GM12878 (cell line): ENCODE results near the gene ZNF416. TPM values are rescaled to one million over a fixed set of nuclear protein-coding genes. Genes with fewer than 3 reads are reported as not detected.

ENCODE experiments used
- ASH2L ChIP-seq: fragments of 300-600, 200-600 bp; sonication (generic); IDR thresholded peaks from 2 replicates; pipeline ENCODE4 v1.6.1; 2017; ENCODE audit warnings: low read depth, mild to moderate bottlenecking, borderline replicate concordance
- CBFB ChIP-seq: IDR thresholded peaks from 2 replicates; pipeline ENCODE4 v1.6.1; 2016; ENCODE audit warnings: antibody characterized with exemption, low read depth
- CHD2 ChIP-seq: IDR thresholded peaks from 2 replicates; pipeline ENCODE4 v1.6.1; 2011; ENCODE audit warnings: low read depth, low read length, improper control_type of control experiment, borderline replicate concordance
- EGR1 ChIP-seq, 2 experiments: IDR thresholded peaks; 1 replicate in 1 of 2; 2 replicates in 1 of 2; pipeline ENCODE4 v1.6.1; 2011 to 2012; ENCODE audit warnings: low read depth in 2 of 2, low read length in 2 of 2, borderline replicate concordance in 1 of 2, mild to moderate bottlenecking in 1 of 2, moderate library complexity in 1 of 2
- FOXM1 ChIP-seq: IDR thresholded peaks from 2 replicates; pipeline ENCODE4 v1.6.1; 2012; ENCODE audit warnings: low read depth, mild to moderate bottlenecking, inconsistent platforms, low read length, moderate library complexity
- GATAD2B ChIP-seq: fragments of 450-650 bp; conservative IDR thresholded peaks from 2 replicates; pipeline ENCODE4 v1.6.1; 2017; ENCODE audit warnings: low read depth, mild to moderate bottlenecking, moderate library complexity
- HCFC1 ChIP-seq: fragments of 150-350 bp; IDR thresholded peaks from 2 replicates; pipeline ENCODE4 v1.6.1; 2014; ENCODE audit warnings: low read length
- IRF4 ChIP-seq: IDR thresholded peaks from 2 replicates; pipeline ENCODE4 v1.6.1; 2011; ENCODE audit warnings: low read depth, low read length
- MTA2 ChIP-seq: fragments of 450-650 bp; IDR thresholded peaks from 2 replicates; pipeline ENCODE4 v1.6.1; 2016; ENCODE audit warnings: low read depth, mild to moderate bottlenecking, moderate library complexity
- MTA3 ChIP-seq: IDR thresholded peaks from 2 replicates; pipeline ENCODE4 v1.6.1; 2012; ENCODE audit warnings: low read length, inconsistent platforms, borderline replicate concordance
- NR2F1 ChIP-seq: fragments of 450-650 bp; conservative IDR thresholded peaks from 2 replicates; pipeline ENCODE4 v1.6.1; 2017; ENCODE audit warnings: mild to moderate bottlenecking
- PAX8 ChIP-seq: fragments of 450-650 bp; IDR thresholded peaks from 2 replicates; pipeline ENCODE4 v1.6.1; 2017; ENCODE audit warnings: mild to moderate bottlenecking, moderate library complexity
- TARDBP ChIP-seq: IDR thresholded peaks from 2 replicates; pipeline ENCODE4 v1.6.1; 2016; ENCODE audit warnings: borderline replicate concordance
- ZBED1 ChIP-seq: IDR thresholded peaks from 2 replicates; pipeline ENCODE4 v1.6.1; 2016; ENCODE audit warnings: borderline replicate concordance
- ZNF274 ChIP-seq: IDR thresholded peaks from one replicate; pipeline ENCODE4 v1.8.0; 2011; ENCODE audit not compliant: insufficient read length, insufficient read depth
- polyA plus RNA-seq, 11 experiments: library from polyadenylated mRNA; depleted of rRNA in 4 of 11; unstranded in 6 of 11; stranded (reverse) in 5 of 11; fragments of >200 nt; fragmentation: Nextera tagmentation in 4 of 11; fragmentation: Illumina TruSeq in 1 of 11; extraction: Ambion mirVana in 4 of 11; extraction: Trizol in 1 of 11; gene quantifications; 1 replicate in 1 of 11; 2 replicates in 10 of 11; pipeline versions ENCODE4 v1.2.1 to v1.2.3, GENCODE V29; 2011 to 2016; ENCODE audit warnings: inconsistent platforms in 2 of 11, missing spikeins in 2 of 11, low read depth in 1 of 11
- total RNA-seq, 4 experiments: library from RNA; depleted of rRNA in 3 of 4; stranded (reverse); fragments of >200 nt in 3 of 4; fragmentation: Illumina TruSeq in 1 of 4; extraction: Trizol in 1 of 4; gene quantifications; 2 replicates each; pipeline versions ENCODE4 v1.2.1 to v1.2.3, GENCODE V29; 2013 to 2021
- TF ChIP-seq, protein P1 (sequence below): fragments of 450-650 bp; IDR thresholded peaks from 2 replicates; pipeline ENCODE4 v1.6.1; 2017; ENCODE audit warnings: borderline replicate concordance
- TF ChIP-seq, protein P2 (sequence below): IDR thresholded peaks from 2 replicates; pipeline ENCODE4 v1.6.1; 2012; ENCODE audit warnings: low read depth, low read length, improper control_type of control experiment

The ZNF416 gene
- total and polyA plus RNA-seq, 10 of the 15 experiments (the other 5 are each of a cell fraction or from before 2014, with no cell fraction given) = 1.2 to 5.4 (median 4.7) TPM

DNA sequence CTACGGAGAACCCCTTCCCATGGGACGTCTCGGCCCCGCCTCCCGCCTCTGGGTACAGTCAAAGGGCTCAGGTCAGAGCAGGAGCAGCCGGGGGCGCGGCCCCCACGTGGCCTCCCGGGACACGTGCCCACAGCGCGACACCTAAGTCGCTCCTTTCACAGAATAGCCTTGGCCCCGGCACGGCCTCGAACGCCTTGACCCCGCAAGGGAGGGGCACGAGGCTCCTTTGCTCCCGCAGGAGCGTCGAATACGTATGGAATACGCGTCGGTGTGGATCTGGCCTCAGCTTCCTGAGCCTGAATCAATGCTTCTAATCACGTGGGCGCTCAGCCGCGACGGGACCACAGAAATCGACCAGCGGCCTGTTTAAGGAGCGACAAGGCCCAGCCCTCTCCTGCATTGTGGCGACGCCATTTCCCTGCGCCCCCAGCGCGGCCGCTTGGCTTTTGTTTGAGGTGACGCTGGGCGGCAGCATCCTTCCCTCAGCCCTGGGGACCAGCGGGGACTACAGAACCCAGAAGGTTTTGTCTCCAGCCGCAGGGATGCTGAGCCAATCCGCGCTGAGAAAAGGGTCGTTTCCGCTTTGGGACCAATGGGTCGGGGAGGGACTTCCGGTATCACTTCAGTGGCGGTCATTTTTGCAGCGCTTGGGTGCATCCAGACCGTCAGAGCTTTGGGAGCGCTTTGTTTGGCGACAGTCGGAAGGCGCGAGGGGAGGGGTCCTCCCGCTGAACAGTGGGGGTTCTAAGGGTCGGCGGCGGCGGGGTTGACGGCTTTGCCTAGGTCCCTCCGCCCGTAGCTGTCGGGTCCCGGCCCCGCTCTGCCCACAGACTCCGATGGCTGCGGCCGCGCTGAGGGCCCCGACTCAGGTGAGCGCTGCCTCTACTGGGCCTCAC is 5.1 kb upstream of the ZNF416 start, which contains the start of gene ZIK1 (continued):
- TF ChIP-seq TARDBP (0 out of 2 replicates have a peak, but pooled peaks have one; percentile 45), IRF4 (no peak), PAX8 (no peak), MTA3 (no peak), NR2F1 (no peak), EGR1 (IDR thresholded peaks at IDR 0.05; ENCODE audit: borderline replicate concordance in 1 of 2, low read depth in 2 of 2, low read length in 2 of 2) (no peak), GATAD2B (no peak), CBFB (no peak), CHD2 (peak; percentile 83), ZNF274 (no peak), ZBED1 (no peak), HCFC1 (peak; percentile 79), MTA2 (no peak), ASH2L (no peak), FOXM1 (no peak)
- TF ChIP-seq, protein P1, sequence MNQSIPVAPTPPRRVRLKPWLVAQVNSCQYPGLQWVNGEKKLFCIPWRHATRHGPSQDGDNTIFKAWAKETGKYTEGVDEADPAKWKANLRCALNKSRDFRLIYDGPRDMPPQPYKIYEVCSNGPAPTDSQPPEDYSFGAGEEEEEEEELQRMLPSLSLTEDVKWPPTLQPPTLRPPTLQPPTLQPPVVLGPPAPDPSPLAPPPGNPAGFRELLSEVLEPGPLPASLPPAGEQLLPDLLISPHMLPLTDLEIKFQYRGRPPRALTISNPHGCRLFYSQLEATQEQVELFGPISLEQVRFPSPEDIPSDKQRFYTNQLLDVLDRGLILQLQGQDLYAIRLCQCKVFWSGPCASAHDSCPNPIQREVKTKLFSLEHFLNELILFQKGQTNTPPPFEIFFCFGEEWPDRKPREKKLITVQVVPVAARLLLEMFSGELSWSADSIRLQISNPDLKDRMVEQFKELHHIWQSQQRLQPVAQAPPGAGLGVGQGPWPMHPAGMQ = no peak
- TF ChIP-seq, protein P2, sequence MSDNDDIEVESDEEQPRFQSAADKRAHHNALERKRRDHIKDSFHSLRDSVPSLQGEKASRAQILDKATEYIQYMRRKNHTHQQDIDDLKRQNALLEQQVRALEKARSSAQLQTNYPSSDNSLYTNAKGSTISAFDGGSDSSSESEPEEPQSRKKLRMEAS = peak; percentile 43; the same call in 1 of the 2 replicates
